ENCODE measurements around the gene PLA2G2C.

DNA sequence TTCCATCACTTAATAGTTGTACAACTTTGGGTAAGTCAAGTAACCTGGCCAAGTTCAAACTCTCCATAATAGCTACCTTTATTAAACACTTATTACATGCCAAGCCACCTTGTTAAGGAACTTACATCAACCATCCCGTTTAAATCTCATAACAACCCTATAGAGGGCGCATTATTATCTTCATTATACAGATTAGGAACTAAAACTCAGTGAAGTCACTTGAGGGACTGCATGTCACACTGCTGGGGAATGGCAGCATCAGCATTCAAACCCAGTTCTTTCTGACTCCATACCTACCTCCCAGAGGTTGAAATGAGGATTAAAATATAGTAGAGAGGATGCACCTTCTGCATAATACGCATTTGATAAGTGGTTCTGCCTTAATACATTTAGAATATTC, 47.1 kb upstream of the PLA2G2C start:
- TF ChIP-seq, protein P1, sequence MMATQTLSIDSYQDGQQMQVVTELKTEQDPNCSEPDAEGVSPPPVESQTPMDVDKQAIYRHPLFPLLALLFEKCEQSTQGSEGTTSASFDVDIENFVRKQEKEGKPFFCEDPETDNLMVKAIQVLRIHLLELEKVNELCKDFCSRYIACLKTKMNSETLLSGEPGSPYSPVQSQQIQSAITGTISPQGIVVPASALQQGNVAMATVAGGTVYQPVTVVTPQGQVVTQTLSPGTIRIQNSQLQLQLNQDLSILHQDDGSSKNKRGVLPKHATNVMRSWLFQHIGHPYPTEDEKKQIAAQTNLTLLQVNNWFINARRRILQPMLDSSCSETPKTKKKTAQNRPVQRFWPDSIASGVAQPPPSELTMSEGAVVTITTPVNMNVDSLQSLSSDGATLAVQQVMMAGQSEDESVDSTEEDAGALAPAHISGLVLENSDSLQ (IDR thresholded peaks at IDR 0.05), result no peak
- TF ChIP-seq FOXK2 (IDR thresholded peaks at IDR 0.05) (no peak), TARDBP (IDR thresholded peaks at IDR 0.05) (no peak), SP1 (IDR thresholded peaks at IDR 0.05) (no peak), SUZ12 (IDR thresholded peaks at IDR 0.05) (no peak), FOXA1 (IDR thresholded peaks at IDR 0.05) (no peak), HDGF (IDR thresholded peaks at IDR 0.05; ENCODE audit: borderline replicate concordance) (no peak), BHLHE40 (IDR thresholded peaks at IDR 0.05; ENCODE audit: borderline replicate concordance) (no peak), ARNT (IDR thresholded peaks at IDR 0.05) (no peak), LEF1 (IDR thresholded peaks at IDR 0.05; ENCODE audit: borderline replicate concordance) (no peak), L3MBTL2 (conservative IDR thresholded peaks at IDR 0.05) (no peak)
